Posterior cingulate gyrus (tissue), 11 donors: ENCODE data around the gene TDRD9.

ENCODE experiments used
- DNase-seq, 10 donors: peaks; one replicate each; pipeline versions ENCODE4 v3.0.0 to v3.0.0-alpha.2; 2020 to 2021; ENCODE audit warnings: mixed read lengths in 3 of 10
- intact Hi-C: fragments of 100-400 bp; cut with DNase I; formaldehyde crosslinking; loops from one replicate; pipeline ENCODE4 v1.15.1; 2023

TDRD9 gene

DNA sequence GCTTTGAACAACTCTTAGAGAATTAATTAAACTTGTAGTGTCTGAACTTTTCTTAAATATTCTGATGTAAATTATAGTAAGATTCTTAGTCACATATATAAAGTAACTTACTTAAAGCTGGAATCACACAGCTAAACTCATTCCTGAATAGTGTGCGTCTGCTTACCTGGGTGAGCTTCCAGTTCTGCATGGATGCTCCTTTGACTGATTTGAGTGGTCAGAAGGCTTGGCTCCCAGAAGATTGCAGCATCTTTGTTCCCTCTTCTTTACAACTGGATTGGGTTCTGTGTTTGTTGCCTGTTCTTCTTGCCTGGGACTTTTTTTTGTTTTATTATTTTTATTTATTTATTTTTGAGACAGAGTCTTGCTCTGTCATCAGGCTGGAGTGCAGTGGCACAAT, 90.8 kb downstream of the TDRD9 start:
- intact Hi-C loops = no loop called here
- DNase-seq = no peak

DNA sequence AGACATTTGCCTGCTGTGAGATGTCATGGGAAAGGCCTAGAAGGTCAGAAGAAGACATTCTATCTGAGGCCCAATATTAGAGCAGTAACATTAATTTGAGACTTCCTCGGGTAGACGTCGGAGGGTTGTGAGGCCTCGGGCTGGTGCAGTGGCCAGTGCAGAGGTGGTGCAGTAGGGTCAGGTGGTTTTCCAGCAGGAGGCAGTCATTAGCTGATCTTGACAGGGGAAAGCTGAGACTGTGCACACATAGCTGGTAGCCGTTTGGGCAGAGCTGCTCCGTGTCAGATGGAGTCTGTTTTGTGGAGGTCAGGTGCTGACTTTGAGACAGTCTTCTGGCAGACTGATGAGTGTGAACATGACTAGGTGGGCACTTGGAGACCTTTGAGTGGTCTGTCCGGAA, 91.5 kb downstream of the TDRD9 start:
- intact Hi-C loops = no loop called here
- DNase-seq = no peak

- no peak for DNase-seq
- intact Hi-C loops = no loop called here
Measured at GRCh38 chr14:104020471-104020870, 92.2 kb downstream of the TDRD9 start.

DNA sequence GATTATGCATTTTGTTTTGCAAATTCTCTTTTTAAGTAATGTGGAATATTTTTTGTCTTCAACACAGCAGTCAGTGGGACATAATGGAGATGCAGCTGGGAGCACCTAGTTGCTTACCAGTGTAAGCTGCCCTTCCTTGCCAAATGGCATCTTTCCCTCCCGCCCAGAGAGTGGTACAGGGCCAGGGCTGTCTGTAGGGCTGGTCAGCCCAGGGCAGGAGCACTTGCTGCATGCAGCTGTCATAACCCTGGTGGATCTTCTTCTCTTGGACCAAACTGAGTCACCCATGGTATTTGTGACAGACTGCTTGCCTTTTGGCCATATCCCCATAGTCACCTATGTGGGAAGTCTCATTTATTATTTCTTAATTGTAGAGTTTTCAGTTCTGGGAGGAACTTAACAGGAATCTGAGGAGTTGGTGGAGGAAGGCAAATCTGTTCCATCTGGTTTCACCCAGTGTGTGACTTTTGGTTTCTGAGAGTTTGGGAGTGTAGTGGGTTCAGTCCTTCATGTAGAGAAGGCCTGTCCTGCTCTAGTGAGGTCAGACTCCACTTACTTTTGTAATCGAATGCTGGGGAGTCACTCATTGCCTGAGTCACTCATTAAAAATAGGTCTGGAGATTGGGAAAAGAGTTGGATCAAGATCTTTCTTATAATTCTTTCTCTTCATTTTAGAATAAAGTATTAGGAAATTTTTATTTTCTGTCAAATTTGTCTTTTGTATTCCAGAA, 95.2 kb downstream of the TDRD9 start:
- DNase-seq = no peak
- intact Hi-C loops = no loop called here

GRCh38 chr14:104025534-104025933, 97.3 kb downstream of the TDRD9 start:
- intact Hi-C loops = no loop called here
- DNase-seq = no peak

DNA sequence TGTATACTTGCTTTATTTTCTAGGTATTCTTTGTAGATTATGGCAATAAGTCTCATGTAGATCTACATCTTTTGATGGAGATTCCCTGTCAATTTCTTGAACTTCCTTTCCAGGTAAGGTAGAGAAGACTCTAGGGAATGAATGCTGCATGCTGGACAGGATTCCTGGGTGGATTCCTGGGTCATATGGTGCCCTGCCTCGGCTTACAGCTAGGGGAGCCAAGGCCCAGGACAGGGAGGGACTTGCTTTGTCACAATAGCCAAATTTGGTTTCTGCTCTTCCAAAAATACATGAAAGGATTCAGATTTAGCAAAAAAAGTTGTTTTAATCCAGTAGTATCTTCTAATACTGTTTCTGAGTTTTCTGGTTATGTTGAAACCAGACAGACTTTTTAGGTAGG, 97.8 kb downstream of the TDRD9 start:
- intact Hi-C loops = no loop called here
- no peak for DNase-seq

DNA sequence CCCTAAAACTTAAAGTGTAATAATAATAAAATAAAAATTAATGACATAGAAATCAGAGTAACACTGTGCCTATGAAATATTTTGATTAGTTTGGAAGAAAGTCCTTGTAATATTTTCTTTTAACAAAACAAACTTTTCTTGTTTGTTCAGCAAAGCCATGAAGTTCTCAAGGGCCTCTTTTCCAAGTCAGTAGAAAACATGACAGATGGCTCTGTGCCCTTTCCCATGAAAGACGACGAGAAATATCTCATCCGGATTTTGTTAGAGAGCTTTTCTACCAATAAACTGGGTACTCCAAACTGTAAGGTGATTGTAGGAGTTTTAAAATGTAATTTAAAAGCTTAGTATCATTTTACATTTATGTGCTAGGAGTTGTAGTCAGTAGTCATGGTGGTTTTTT, 102.7 kb downstream of the TDRD9 start:
- intact Hi-C loops = no loop called here
- no peak for DNase-seq

DNA sequence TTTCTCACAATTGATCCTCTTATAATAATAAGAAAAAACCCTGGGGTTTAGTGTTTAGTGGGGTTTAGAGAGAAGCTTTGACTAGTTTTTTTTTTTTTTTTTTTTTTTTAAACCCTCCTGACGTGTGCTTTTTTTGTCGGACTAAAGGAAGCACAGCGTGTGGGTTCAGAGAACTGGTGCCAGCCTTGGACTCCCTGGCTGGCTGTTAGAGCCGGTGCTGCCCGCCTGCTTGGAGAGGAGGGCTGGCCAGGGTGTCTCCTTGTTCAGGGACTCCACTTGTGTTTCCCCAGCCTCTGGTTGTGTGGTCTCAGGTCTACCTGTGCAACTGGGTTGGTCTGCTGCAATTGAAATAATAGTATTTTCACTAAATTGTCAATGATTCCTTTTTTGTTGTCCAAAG, 103.1 kb downstream of the TDRD9 start:
- no peak for DNase-seq

DNA sequence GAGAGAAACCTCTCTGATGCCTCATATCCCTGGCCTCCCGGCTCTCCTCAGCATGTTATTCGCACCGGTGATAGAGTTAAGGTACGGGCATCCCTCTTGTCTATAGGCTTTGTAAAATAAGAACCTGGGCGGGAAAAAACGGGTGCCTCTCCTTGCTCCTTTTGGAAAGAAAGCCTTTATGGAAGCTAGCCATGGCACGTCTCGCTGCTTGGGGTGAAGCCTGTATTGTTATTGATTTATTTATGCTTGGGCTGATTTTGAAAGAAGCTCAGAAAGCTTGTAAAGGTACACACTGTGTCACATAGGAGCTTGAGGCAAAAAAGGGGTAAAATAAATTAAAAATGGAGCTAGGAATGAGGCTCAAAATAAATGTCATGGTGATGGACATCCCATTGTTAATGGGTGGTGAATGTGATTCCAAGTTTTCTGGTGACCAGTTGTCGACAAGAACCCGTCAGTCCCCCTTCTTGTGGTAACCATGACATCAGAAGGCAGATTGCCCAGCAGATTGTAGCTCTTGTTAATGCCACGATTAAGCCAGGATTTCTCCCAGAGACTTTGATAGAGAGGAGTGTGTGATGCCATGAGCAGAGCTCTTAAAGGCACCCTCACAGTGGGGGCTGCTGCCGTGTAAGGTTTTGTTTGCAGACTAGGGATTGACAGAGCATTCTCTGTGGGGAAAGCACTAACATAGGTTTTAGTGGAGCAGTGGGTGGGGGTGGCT, 106.9 kb downstream of the TDRD9 start:
- DNase-seq = no peak
- intact Hi-C loops = no loop called here

More for the DNA sequence above, 103.1 kb downstream of the TDRD9 start:
- intact Hi-C loops = no loop called here

DNA sequence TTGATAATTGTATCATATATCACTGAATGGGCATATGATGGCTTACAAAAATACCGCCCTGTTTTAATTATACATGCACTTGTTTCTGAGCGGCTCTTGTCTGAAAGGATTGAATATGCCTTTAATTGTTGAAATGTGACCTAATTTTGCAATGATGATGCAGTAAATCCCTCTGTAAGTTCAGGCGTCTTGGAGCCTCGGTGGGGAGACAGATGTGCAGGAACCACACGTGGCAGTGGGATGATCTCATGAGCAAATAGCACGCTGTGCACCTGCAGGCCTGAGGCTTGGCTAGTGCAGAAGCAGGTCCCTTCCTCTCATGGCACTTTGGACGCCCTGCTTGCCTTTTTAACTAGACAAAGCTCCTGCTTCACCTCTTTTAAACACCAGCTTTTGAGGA, 108.0 kb downstream of the TDRD9 start:
- DNase-seq = peak in 1 of 10 donors; percentile 22
- intact Hi-C loops = no loop called here

DNA sequence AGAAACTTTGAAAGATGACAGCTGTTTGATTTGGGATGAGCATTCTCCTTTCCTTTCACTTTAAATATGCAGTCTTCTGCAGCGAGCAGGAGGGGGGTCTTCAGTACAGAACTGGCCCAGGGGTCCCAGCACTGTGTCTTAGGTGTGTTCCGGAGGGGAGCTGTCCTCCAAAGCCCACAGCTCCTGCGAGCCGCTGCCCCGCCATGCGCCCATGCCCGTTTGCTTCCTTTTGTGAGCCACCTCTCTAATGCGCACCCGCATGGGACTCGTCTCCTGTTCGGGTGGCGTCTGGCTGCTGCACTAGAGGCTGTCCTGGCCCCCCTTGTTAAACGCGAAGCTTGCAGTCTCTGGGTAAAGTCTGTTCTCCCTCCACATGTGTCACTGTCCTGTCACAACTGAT, 108.8 kb downstream of the TDRD9 start:
- intact Hi-C loops = no loop called here
- no peak for DNase-seq

DNA sequence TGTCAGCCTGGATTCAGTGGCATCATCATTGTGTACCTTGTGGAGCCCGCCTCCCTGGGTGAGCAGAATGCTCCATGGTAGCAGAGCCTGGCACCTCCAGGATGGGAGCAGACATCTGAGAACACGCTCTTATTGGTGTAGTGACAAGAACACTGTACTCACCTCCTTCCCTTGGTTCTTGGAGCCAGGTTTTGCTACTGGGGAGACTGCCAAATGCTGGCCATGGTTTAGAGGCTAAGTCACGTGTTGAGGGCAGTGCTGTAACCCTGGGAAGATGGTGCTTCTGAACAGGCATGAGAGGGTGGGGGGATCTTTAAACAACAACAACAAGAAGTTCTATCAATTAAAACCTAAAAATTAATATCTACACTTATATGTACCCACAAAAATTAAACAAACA, 109.6 kb downstream of the TDRD9 start:
- intact Hi-C loops = no loop called here
- peak in 1 of 10 donors; percentile 21 for DNase-seq

- intact Hi-C loops = no loop called here
- no peak for DNase-seq
Measured at GRCh38 chr14:104039214-104039613, 111.0 kb downstream of the TDRD9 start.

- no peak for DNase-seq
- intact Hi-C loops = no loop called here
Measured at GRCh38 chr14:104040539-104040938, 112.3 kb downstream of the TDRD9 start.

- DNase-seq = no peak
- intact Hi-C loops = no loop called here
Measured at GRCh38 chr14:104041430-104042104, 113.3 kb downstream of the TDRD9 start.

- DNase-seq = no peak
Measured at GRCh38 chr14:104044016-104044415, 115.8 kb downstream of the TDRD9 start.

DNA sequence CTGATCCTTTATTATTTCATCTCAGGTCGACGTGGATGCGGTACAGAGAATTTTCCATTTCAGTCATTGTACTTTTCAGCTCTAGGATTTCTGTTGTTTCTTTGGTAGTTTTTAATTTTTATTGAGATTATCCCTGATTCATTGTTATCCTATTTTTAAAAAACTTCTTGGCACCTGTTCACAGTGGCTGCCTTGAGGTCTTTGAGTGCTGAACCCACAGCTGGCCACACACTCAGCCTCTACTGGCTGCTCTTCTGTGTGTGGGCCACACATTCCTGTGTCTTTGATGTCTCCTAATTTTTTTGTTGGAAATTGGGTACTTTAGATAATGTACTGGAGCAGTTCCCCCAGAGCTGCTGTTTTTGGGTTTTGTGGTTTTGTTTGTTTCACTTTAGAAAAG, 119.5 kb downstream of the TDRD9 start:
- no peak for DNase-seq
- intact Hi-C loops = no loop called here

More at GRCh38 chr14:104044016-104044415, 115.8 kb downstream of the TDRD9 start:
- intact Hi-C loops = no loop called here

DNA sequence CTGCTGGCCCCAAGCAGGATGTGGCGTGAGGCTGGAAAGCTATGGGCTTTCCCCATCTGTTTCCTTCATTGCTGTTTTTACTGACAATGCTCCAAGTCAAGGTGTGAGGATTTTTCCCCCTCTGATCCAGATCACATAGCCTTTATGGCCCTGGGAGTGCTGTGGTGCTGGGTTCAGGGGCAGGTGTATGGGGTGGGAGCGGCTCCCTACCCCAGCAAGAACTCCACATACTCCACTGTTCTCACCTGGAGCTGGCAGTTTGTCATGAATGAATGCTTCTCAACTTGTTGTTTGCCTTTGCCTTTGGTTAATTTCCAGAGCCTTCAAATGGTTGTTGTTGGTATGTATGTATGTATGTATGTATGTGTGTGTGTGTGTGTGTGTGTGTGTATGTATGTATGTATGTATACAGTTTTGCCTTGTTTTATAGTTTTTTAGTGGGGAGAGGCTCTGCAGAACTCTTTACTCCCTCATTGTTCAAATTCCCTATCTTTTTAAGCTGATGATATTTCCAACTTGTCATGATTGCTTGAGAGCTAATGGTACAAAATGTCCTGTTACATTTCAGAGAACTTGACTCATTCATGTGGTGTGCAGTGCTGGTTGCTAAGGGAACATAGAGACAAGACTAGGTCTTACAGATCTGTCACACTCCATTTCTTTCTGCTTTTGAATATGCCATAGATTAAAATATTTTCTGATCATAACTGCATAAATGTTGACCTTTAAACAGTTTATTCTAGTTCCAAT, 120.7 kb downstream of the TDRD9 start:
- DNase-seq = no peak
- intact Hi-C loops = no loop called here

DNA sequence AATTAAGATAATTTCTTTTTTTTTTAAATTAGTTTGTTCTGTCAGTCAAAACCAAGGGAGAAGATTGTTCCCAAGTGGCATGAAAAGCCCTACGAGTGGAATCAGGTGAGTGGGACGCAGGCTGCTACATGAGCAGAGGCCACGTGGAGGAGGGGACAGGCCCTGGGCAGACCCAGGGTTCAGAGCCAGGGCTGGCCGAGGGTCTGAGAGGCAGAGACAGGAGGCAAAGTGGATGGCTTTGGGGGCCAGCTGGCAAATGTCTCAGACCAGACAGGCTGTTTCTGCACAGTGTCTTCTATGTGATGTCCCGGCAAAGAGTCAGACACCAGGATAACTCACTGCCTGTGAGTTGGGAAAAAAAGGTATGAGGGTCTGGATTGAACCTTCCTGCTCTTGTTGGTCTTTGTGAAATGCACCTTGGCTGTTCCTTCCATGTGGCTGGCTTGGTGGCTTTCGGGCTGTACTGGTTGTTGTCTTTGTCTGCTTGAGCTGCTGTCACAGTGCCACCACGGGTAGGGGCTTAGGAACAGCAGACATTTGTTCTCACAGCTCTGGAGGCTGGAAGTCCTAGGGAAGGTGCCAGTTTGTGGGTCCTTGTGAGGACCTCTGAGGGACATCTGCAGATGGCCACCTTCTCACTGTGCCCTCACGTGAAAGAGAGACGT, 121.5 kb downstream of the TDRD9 start:
- DNase-seq = no peak
- intact Hi-C loops = no loop called here

- no peak for DNase-seq
- intact Hi-C loops = no loop called here
Measured at GRCh38 chr14:104051092-104051813, 123.0 kb downstream of the TDRD9 start.
